ENCODE data around the gene PSMD13.

GRCh38 chr11:214083-214482 is 22.7 kb upstream of the PSMD13 start:
- TF ChIP-seq CSDC2 (CRISPR knock-in tag; IDR thresholded peaks at IDR 0.05) (no peak), ARNTL (CRISPR knock-in tag; IDR thresholded peaks at IDR 0.05; ENCODE audit: borderline replicate concordance, low read depth) (no peak), ZNF70 (CRISPR knock-in tag; IDR thresholded peaks at IDR 0.05) (no peak), TCF4 (CRISPR knock-in tag; IDR thresholded peaks at IDR 0.05; ENCODE audit: borderline replicate concordance) (no peak), SNAI2 (CRISPR knock-in tag; IDR thresholded peaks at IDR 0.05) (no peak), ZFP3 (CRISPR knock-in tag; IDR thresholded peaks at IDR 0.05) (no peak), RARB (CRISPR knock-in tag; IDR thresholded peaks at IDR 0.05) (no peak), ZC3H10 (CRISPR knock-in tag; IDR thresholded peaks at IDR 0.05) (no peak), ZNF8 (CRISPR knock-in tag; IDR thresholded peaks at IDR 0.05) (no peak), ESRRG (CRISPR knock-in tag; IDR thresholded peaks at IDR 0.05) (no peak)
- TF ChIP-seq, protein P1, sequence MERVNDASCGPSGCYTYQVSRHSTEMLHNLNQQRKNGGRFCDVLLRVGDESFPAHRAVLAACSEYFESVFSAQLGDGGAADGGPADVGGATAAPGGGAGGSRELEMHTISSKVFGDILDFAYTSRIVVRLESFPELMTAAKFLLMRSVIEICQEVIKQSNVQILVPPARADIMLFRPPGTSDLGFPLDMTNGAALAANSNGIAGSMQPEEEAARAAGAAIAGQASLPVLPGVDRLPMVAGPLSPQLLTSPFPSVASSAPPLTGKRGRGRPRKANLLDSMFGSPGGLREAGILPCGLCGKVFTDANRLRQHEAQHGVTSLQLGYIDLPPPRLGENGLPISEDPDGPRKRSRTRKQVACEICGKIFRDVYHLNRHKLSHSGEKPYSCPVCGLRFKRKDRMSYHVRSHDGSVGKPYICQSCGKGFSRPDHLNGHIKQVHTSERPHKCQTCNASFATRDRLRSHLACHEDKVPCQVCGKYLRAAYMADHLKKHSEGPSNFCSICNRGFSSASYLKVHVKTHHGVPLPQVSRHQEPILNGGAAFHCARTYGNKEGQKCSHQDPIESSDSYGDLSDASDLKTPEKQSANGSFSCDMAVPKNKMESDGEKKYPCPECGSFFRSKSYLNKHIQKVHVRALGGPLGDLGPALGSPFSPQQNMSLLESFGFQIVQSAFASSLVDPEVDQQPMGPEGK (CRISPR knock-in tag; IDR thresholded peaks at IDR 0.05; ENCODE audit: borderline replicate concordance), result no peak
- TF ChIP-seq, protein P2, sequence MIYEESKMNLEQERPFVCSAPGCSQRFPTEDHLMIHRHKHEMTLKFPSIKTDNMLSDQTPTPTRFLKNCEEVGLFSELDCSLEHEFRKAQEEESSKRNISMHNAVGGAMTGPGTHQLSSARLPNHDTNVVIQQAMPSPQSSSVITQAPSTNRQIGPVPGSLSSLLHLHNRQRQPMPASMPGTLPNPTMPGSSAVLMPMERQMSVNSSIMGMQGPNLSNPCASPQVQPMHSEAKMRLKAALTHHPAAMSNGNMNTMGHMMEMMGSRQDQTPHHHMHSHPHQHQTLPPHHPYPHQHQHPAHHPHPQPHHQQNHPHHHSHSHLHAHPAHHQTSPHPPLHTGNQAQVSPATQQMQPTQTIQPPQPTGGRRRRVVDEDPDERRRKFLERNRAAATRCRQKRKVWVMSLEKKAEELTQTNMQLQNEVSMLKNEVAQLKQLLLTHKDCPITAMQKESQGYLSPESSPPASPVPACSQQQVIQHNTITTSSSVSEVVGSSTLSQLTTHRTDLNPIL (CRISPR knock-in tag; IDR thresholded peaks at IDR 0.05; ENCODE audit: low read depth), result no peak

Measured in SK-N-SH treated with all-trans-retinoic acid at 6 μM for 48 hours (cell line).